HL-60/S4 treated with phorbol 12-myristate 13-acetate at 8.2 ng/mL for 4 days and 3 days (cell line): Measurements from ENCODE around the gene PCGF3.
"Not testable (repeated sequence)": the region's sequence is repeated elsewhere in the genome, so short reads cannot be mapped to it uniquely, and the experiment has no call there.

Experiments
- in situ Hi-C: fragments of 300-500 bp; cut with MboI; formaldehyde crosslinking; loops from 2 replicates; pipeline ENCODE4 v1.15.0; 2022; ENCODE audit warnings: low sequenced_read_pairs

The PCGF3 gene

GRCh38 chr4:667545-667925, 38.1 kb upstream of the PCGF3 start:
- in situ Hi-C loops, result no loop called here

GRCh38 chr4:668219-668618, 37.4 kb upstream of the PCGF3 start:
- in situ Hi-C loops, result not testable (repeated sequence)

- in situ Hi-C loops, result not testable (repeated sequence)
Observed at GRCh38 chr4:669806-670559, 35.6 kb upstream of the PCGF3 start.

- in situ Hi-C loops, result no loop called here
Observed at GRCh38 chr4:671769-672168, 33.9 kb upstream of the PCGF3 start.

GRCh38 chr4:673349-674091, 32.1 kb upstream of the PCGF3 start:
- in situ Hi-C loops, result no loop called here

- in situ Hi-C loops, result no loop called here
Observed at GRCh38 chr4:674172-675035, 31.2 kb upstream of the PCGF3 start, which contains the start of the genes ATP5ME and MYL5. TSS of gene ATP5ME (minus strand) at chr4:674276. CDS start at chr4:674247, 29 bp downstream. TSS of gene MYL5 (plus strand) at chr4:674542. CDS start at chr4:678027, 3,485 bp downstream.

- in situ Hi-C loops, result no loop called here
Observed at GRCh38 chr4:675036-675882, 30.4 kb upstream of the PCGF3 start.

GRCh38 chr4:675980-676870, 29.4 kb upstream of the PCGF3 start:
- in situ Hi-C loops, result no loop called here

- in situ Hi-C loops, result no loop called here
Observed at GRCh38 chr4:676871-677235, 28.8 kb upstream of the PCGF3 start.

GRCh38 chr4:677431-678293, 28.0 kb upstream of the PCGF3 start:
- in situ Hi-C loops, result no loop called here

- in situ Hi-C loops, result no loop called here
Observed at GRCh38 chr4:678331-679103, 27.1 kb upstream of the PCGF3 start.

- in situ Hi-C loops, result no loop called here
Observed at GRCh38 chr4:679104-679481, 26.5 kb upstream of the PCGF3 start.

- in situ Hi-C loops, result no loop called here
Observed at GRCh38 chr4:679629-680028, 26.0 kb upstream of the PCGF3 start.

- in situ Hi-C loops, result no loop called here
Observed at GRCh38 chr4:680091-680490, 25.5 kb upstream of the PCGF3 start.

- in situ Hi-C loops, result no loop called here
Observed at GRCh38 chr4:680551-680927, 25.1 kb upstream of the PCGF3 start.

GRCh38 chr4:680928-681645, 24.5 kb upstream of the PCGF3 start:
- in situ Hi-C loops, result no loop called here

- in situ Hi-C loops, result no loop called here
Observed at GRCh38 chr4:681736-682451, 23.7 kb upstream of the PCGF3 start.
